GM19025 (cell line): ENCODE results near the gene ZNF407.

Source experiments
- ATAC-seq: cut with Tn5 transposase; IDR thresholded peaks from one replicate; pipeline ENCODE4 v1.9.1; 2021; ENCODE audit warnings: mild to moderate bottlenecking, low read depth, moderate library complexity; ENCODE audit not compliant: unreplicated experiment

The ZNF407 gene

GRCh38 chr18:74775239-74775638 lies 177.6 kb downstream of the ZNF407 start:
- ATAC-seq, result no peak

GRCh38 chr18:74778191-74778847 lies 180.6 kb downstream of the ZNF407 start:
- no peak for ATAC-seq

- ATAC-seq, result no peak
These were observed 187.1 kb downstream of the ZNF407 start for GRCh38 chr18:74784752-74785151.

GRCh38 chr18:74785632-74786031 lies 188.0 kb downstream of the ZNF407 start:
- ATAC-seq, result no peak

- ATAC-seq, result no peak
These were observed 191.0 kb downstream of the ZNF407 start for GRCh38 chr18:74788657-74789056.

GRCh38 chr18:74789078-74789477 lies 191.4 kb downstream of the ZNF407 start:
- no peak for ATAC-seq

- no peak for ATAC-seq
These were observed 192.8 kb downstream of the ZNF407 start for GRCh38 chr18:74790451-74790850.

GRCh38 chr18:74791501-74792194 lies 194.0 kb downstream of the ZNF407 start:
- no peak for ATAC-seq

- ATAC-seq, result no peak
These were observed 196.1 kb downstream of the ZNF407 start for GRCh38 chr18:74793746-74794145.

- no peak for ATAC-seq
These were observed 198.1 kb downstream of the ZNF407 start for GRCh38 chr18:74795751-74796150.

GRCh38 chr18:74796211-74796610 lies 198.5 kb downstream of the ZNF407 start:
- no peak for ATAC-seq

- ATAC-seq, result peak; percentile 99
These were observed 199.3 kb downstream of the ZNF407 start for GRCh38 chr18:74796841-74797576.

- peak; percentile 38 for ATAC-seq
These were observed 200.0 kb downstream of the ZNF407 start for GRCh38 chr18:74797577-74798151.

GRCh38 chr18:74799542-74799941 lies 201.9 kb downstream of the ZNF407 start:
- ATAC-seq, result no peak

GRCh38 chr18:74800098-74800497 lies 202.4 kb downstream of the ZNF407 start:
- ATAC-seq, result no peak

GRCh38 chr18:74803117-74803516 lies 205.4 kb downstream of the ZNF407 start:
- ATAC-seq, result no peak

GRCh38 chr18:74803769-74804168 lies 206.1 kb downstream of the ZNF407 start:
- no peak for ATAC-seq

GRCh38 chr18:74804677-74805076 lies 207.0 kb downstream of the ZNF407 start:
- no peak for ATAC-seq

- no peak for ATAC-seq
These were observed 208.4 kb downstream of the ZNF407 start for GRCh38 chr18:74806073-74806472.

GRCh38 chr18:74806700-74807416 lies 209.2 kb downstream of the ZNF407 start:
- ATAC-seq, result peak; percentile 99

GRCh38 chr18:74817576-74817975 lies 219.9 kb downstream of the ZNF407 start:
- ATAC-seq, result no peak
